Astrocyte (in vitro differentiated cells and primary cell): ENCODE measurements around the gene SSBP3.

Experiments used
- EZH2 ChIP-seq: IDR thresholded peaks from 2 replicates; pipeline ENCODE4 v1.6.1; 2012; ENCODE audit warnings: mild to moderate bottlenecking, low read length, inconsistent platforms; ENCODE audit not compliant: insufficient read depth
- TF ChIP-seq, protein P1 (sequence below): IDR thresholded peaks from 2 replicates; pipeline ENCODE4 v1.5.1; 2011; ENCODE audit warnings: low read depth, mild to moderate bottlenecking, inconsistent platforms, low read length, moderate library complexity; ENCODE audit not compliant: insufficient read depth

DNA sequence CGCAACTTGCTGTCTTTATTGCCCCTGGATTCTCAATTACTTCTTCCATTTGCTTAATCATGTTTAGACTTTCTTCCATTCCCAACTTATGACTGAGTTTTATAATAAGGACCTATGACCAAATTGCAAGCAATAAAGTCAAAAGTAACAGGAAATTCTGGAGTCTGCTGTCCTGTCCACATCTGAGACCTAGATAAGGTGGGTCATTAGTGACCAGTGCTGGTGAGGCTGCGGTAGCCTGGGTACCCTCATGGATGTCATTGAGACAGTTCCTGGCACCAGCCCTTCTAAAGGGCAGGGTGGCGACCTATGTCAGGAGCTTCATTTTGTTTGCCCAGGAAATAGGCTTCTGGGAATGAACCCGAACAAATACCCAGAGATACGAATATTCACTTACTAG is 30.6 kb upstream of the SSBP3 start:
- TF ChIP-seq, protein P1, sequence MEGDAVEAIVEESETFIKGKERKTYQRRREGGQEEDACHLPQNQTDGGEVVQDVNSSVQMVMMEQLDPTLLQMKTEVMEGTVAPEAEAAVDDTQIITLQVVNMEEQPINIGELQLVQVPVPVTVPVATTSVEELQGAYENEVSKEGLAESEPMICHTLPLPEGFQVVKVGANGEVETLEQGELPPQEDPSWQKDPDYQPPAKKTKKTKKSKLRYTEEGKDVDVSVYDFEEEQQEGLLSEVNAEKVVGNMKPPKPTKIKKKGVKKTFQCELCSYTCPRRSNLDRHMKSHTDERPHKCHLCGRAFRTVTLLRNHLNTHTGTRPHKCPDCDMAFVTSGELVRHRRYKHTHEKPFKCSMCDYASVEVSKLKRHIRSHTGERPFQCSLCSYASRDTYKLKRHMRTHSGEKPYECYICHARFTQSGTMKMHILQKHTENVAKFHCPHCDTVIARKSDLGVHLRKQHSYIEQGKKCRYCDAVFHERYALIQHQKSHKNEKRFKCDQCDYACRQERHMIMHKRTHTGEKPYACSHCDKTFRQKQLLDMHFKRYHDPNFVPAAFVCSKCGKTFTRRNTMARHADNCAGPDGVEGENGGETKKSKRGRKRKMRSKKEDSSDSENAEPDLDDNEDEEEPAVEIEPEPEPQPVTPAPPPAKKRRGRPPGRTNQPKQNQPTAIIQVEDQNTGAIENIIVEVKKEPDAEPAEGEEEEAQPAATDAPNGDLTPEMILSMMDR, result no peak
- TF ChIP-seq EZH2, result no peak
